Mesodermal cell (in vitro differentiated cells): ENCODE results near the gene STON2.

Experiments
- H3K27ac ChIP-seq: 2 replicates; pipeline ENCODE4 v1.7.0; 2013; ENCODE audit warnings: mild to moderate bottlenecking, low read depth, low read length, moderate library complexity; ENCODE audit not compliant: severe bottlenecking
- H3K36me3 ChIP-seq: 2 replicates; pipeline ENCODE4 v1.7.1; 2013; ENCODE audit warnings: mild to moderate bottlenecking, low read length, moderate library complexity; ENCODE audit not compliant: control insufficient read depth, insufficient read depth
- H3K4me1 ChIP-seq: one replicate; pipeline ENCODE4 v1.7.1; 2013; ENCODE audit warnings: mild to moderate bottlenecking, low read length; ENCODE audit not compliant: insufficient read depth, control insufficient read depth, poor library complexity, severe bottlenecking
- H3K4me3 ChIP-seq: 2 replicates; pipeline ENCODE4 v1.7.0; 2013; ENCODE audit warnings: low read length, control low read depth, mild to moderate bottlenecking; ENCODE audit not compliant: insufficient read depth, poor library complexity, severe bottlenecking; ENCODE audit errors: extremely low read depth
- H3K9me3 ChIP-seq: 2 replicates; pipeline ENCODE4 v1.7.1; 2013; ENCODE audit warnings: mild to moderate bottlenecking, low read length, moderate library complexity; ENCODE audit not compliant: control insufficient read depth
- WGBS, 2 experiments: methylation state at CpG; one replicate each; pipeline ENCODE4 v1.1.5; 2013; ENCODE audit warnings: missing lambda C conversion rate in 2 of 2; ENCODE audit not compliant: insufficient coverage in 2 of 2; 5-methylcytosine and 5-hydroxymethylcytosine counted together

The STON2 gene

GRCh38 chr14:81281332-81281731, 118.8 kb downstream of the STON2 start:
- WGBS, 2 experiments = 83% methylated on average over 1 of the region's 1 CpG; no CpG with 5 or more reads in 1 of the 2 experiments
- Histone ChIP-seq H3K4me3 (no peak overlapping the region), H3K9me3 (no peaks in the 10 kb centered on the region), H3K4me1 (no peaks in the 10 kb centered on the region), H3K36me3 (peaks cover 22% of the 10 kb centered on the region), H3K27ac (no peak overlapping the region)

- Histone ChIP-seq H3K36me3 (peaks cover 23% of the 10 kb centered on the region), H3K4me3 (no peak overlapping the region), H3K27ac (no peak overlapping the region), H3K4me1 (no peaks in the 10 kb centered on the region), H3K9me3 (no peaks in the 10 kb centered on the region)
- WGBS, 2 experiments = 87 to 96% methylated on average over 8 of the region's 9 CpGs
These were observed 119.9 kb downstream of the STON2 start for GRCh38 chr14:81280136-81280791.

- Histone ChIP-seq H3K4me3 (no peak overlapping the region), H3K36me3 (peaks cover 23% of the 10 kb centered on the region), H3K27ac (no peak overlapping the region), H3K9me3 (no peaks in the 10 kb centered on the region), H3K4me1 (no peaks in the 10 kb centered on the region)
- 89 to 96% methylated on average over 10 of the region's 12 CpGs for WGBS, 2 experiments
These were observed 123.0 kb downstream of the STON2 start for GRCh38 chr14:81277096-81277495.

- 95 to 100% methylated on average over 2 to 6 of the region's 11 CpGs for WGBS, 2 experiments
- Histone ChIP-seq H3K36me3 (peaks cover 23% of the 10 kb centered on the region), H3K4me1 (no peaks in the 10 kb centered on the region), H3K27ac (no peak overlapping the region), H3K9me3 (no peaks in the 10 kb centered on the region), H3K4me3 (no peak overlapping the region)
These were observed 123.8 kb downstream of the STON2 start for GRCh38 chr14:81276073-81277069.

- no peak overlapping the region for H3K27ac ChIP-seq
- WGBS, 2 experiments = 88 to 100% methylated on average over 4 to 10 of the region's 13 CpGs
- H3K4me3 ChIP-seq = no peak overlapping the region
- H3K9me3 ChIP-seq = no peaks in the 10 kb centered on the region
- H3K4me1 ChIP-seq = no peaks in the 10 kb centered on the region
- H3K36me3 ChIP-seq = peaks cover 23% of the 10 kb centered on the region
These were observed 124.6 kb downstream of the STON2 start for GRCh38 chr14:81275305-81276072.

- peaks cover 23% of the 10 kb centered on the region for H3K36me3 ChIP-seq
- peaks cover 3% of the 10 kb centered on the region for H3K4me1 ChIP-seq
- 86 to 94% methylated on average over 2 to 3 of the region's 3 CpGs for WGBS, 2 experiments
- no peak overlapping the region for H3K4me3 ChIP-seq
- H3K27ac ChIP-seq = no peak overlapping the region
- no peaks in the 10 kb centered on the region for H3K9me3 ChIP-seq
These were observed 126.1 kb downstream of the STON2 start for GRCh38 chr14:81273961-81274575.

GRCh38 chr14:81273521-81273920, 126.6 kb downstream of the STON2 start:
- 74 to 78% methylated on average over 7 to 8 of the region's 9 CpGs for WGBS, 2 experiments
- Histone ChIP-seq H3K27ac (no peak overlapping the region), H3K4me1 (peaks cover 9% of the 10 kb centered on the region), H3K4me3 (no peak overlapping the region), H3K9me3 (no peaks in the 10 kb centered on the region), H3K36me3 (peaks cover 23% of the 10 kb centered on the region)

GRCh38 chr14:81272317-81272716, 127.8 kb downstream of the STON2 start:
- peaks cover 11% of the 10 kb centered on the region for H3K36me3 ChIP-seq
- H3K27ac ChIP-seq = no peak overlapping the region
- WGBS, 2 experiments = 100% methylated on average over 1 of the region's 2 CpGs; no CpG with 5 or more reads in 1 of the 2 experiments
- peaks cover 17% of the 10 kb centered on the region for H3K4me1 ChIP-seq
- no peak overlapping the region for H3K4me3 ChIP-seq
- H3K9me3 ChIP-seq = no peaks in the 10 kb centered on the region

GRCh38 chr14:81269979-81270375, 130.1 kb downstream of the STON2 start:
- Histone ChIP-seq H3K36me3 (no peaks in the 10 kb centered on the region), H3K4me1 (peaks cover 19% of the 10 kb centered on the region), H3K4me3 (no peak overlapping the region), H3K27ac (no peak overlapping the region), H3K9me3 (no peaks in the 10 kb centered on the region)
- WGBS, 2 experiments = 81 to 94% methylated on average over 2 to 3 of the region's 3 CpGs
